Measurements from ENCODE around the gene SIRPD.
A peak's percentile ranks its signal among the peaks of the same experiment; 100 is the strongest.
"Not testable (repeated sequence)": the region's sequence is repeated elsewhere in the genome, so short reads cannot be mapped to it uniquely, and the experiment has no call there.

SIRPD gene

DNA sequence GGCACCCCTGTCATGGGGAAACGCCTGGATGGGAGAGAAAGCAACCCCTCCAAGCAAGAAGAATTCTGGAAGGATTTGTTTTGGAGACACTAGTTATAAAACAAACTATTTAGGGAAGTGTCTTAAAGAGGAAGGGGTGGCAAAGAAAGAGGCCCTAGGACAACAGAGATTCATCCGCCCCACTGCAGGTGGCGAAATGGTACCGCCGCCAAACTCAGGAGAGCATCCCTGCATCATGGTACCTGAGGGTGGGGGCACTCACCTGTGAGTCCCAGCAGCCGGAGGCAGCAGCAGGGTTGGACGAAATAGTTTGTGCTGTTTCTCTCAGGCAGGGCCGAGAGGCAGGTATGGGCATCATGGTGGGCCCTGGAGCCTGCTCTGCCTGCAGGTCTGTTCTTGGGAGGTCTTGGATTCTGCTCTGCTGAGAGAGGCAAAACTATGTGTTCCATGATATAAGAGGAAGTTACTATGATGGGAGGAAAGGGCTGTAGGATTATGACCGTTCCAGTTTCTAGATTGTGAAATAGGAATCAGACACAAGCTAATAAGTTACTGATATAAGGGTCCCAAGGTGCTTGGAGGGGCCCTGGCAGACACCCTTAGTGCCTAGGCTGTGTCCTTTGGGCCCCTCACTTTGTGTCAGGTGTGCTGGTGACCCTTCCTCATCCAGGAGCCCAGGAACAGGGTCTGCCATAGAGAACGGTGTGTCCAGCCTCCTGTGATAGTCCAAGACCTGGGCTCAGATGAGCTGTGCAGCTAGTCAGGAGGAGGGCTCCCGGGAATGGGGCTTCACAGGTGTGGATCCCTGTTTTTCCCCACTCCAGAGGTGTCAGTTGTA is 20.4 kb downstream of the SIRPD start:
- DNase-seq: no peak

- DNase-seq: no peak
Observed at GRCh38 chr20:1535420-1536175, 21.9 kb downstream of the SIRPD start.

DNA sequence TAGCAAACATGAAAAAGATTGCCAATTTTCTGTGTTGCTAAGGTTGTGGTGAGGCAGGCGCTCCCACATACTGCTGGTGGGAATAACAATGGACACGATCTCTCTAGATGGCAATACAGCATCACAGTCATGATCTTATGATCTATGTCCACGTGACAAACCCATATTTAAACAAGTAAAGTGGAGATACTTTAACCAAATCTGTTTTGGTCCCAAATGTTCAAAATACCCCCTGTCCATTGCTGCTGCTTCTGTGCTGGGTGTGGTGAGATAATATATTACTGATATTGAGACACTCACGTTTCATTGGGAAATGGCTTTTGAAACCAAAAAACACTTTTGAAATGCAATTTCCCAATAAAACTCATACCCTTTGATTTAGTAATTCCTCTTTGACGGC is 23.0 kb downstream of the SIRPD start:
- no peak for DNase-seq

GRCh38 chr20:1533059-1533458 is 24.4 kb downstream of the SIRPD start:
- no peak for DNase-seq

GRCh38 chr20:1528811-1529210 is 28.7 kb downstream of the SIRPD start:
- no peak for DNase-seq

DNA sequence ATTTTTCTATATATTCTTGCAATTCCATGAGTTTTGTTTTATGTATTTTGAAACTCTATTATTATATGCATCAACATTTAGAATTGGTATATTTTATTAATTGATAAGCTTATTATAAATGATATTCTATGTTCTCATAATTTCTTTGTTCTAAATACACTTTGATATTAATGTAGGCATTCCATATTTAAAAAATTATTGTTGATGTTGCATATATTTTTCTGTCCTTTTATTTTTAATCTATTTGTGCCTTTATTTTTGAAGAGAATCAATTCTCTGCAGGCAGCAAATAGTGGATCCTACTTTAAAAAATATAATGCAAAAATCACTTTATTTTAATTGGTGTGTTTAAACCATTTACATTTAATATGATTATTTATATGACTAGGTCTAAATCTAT is 29.6 kb downstream of the SIRPD start:
- no peak for DNase-seq

- DNase-seq: no peak
Observed at GRCh38 chr20:1526896-1527295, 30.6 kb downstream of the SIRPD start.

- DNase-seq: no peak
Observed at GRCh38 chr20:1526310-1526709, 31.2 kb downstream of the SIRPD start.

DNA sequence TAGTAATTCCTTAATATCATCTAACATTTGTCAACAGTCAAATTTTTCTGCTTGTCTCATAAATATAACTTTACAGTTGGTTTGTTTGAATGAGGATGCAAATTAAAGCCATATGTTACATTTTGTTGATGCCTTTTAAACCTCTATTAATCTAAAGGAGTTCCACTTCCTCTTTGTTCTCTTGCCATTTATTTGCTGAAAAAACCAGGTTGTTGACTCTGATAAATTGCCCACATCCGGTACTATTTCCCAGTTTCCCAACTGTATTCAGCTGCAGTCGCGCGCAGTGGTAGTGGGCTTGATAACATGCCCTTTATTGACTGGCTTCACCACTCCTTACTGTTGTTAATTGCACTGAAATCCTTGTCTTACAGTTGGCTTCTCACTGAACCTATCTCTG is 33.5 kb downstream of the SIRPD start:
- no peak for DNase-seq

DNA sequence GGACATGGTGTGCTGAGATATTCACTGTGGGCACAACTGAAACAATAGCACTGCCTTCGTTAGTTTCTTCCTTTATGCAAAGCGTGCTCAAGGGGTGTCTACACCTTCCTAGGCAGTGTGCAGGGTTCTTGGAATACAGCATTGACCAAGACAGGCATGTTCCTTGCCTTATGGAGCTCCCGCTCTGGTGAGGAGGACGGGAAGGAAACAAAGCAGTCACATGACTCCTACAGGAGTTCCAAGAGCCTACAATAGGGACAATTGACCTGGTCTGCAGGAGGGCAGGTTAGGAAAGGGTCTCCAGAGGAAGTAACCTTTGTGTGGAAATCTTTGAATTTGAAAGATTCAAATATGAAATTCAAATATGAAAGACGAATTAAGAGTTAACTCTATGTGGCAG is 40.5 kb downstream of the SIRPD start:
- DNase-seq: no peak

DNA sequence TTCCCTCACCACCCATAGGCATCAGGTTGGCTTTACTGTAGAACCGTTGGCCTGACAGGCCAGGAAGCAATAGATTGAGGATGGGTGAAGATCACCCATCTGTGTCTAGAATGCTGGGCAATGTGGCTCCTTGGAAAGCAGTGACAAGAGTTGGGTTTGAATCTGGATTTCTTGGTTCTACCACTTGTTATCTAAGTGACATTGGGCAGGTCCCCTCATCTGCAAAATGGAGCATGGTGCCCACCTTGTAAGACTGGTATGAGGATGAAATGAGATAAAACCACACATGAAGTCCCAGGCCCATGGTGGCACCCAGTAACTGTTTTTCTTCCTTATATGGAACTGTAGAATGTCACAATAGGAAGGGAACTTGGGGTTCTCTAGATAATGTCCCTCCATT is 43.7 kb downstream of the SIRPD start:
- no peak for DNase-seq

- no peak for DNase-seq
Observed at GRCh38 chr20:1509237-1509636, 48.3 kb downstream of the SIRPD start.

DNA sequence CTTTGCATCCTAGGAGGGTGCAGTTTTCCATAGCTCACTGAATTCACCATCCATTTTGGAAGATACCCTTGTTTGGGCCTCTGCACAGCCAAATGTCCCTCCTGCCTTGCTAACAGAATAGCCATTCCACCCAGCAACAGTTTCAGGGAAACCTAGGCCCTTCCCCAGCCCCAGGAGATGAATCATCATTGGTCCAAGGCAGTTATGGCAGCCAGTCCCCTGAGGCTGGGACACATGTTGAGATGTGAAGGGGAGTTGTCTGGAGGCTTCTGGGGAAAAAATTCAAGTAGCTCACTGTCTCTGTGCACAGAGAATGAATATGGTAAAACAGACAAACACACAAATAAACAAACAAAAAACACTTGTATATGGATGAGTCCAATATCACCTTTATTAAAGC is 48.9 kb downstream of the SIRPD start:
- no peak for DNase-seq

GRCh38 chr20:1507276-1507675 is 50.2 kb downstream of the SIRPD start:
- no peak for DNase-seq

DNA sequence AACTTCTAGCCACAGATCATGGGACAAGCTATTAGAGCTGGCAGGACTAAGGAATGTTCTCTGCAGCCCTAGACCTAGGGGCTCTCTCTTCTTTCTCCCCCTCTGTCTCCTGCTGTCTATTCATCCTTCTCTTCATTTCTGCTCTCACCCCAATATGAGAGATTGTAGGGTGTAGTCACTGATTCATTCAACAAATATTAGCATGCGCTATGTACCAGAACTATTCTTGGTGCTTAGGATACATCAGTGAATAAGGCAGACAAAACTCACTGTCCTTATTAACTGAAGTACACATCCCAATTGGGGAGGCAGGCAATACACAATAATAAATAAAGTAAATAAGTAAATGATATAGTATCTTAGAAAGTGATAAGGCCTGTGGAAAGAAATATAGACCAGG is 51.6 kb downstream of the SIRPD start:
- DNase-seq: no peak

- DNase-seq: no peak
Observed at GRCh38 chr20:1505361-1505760, 52.1 kb downstream of the SIRPD start.

- DNase-seq: peak; percentile 52
Observed at GRCh38 chr20:1503564-1504227, 53.8 kb downstream of the SIRPD start.

DNA sequence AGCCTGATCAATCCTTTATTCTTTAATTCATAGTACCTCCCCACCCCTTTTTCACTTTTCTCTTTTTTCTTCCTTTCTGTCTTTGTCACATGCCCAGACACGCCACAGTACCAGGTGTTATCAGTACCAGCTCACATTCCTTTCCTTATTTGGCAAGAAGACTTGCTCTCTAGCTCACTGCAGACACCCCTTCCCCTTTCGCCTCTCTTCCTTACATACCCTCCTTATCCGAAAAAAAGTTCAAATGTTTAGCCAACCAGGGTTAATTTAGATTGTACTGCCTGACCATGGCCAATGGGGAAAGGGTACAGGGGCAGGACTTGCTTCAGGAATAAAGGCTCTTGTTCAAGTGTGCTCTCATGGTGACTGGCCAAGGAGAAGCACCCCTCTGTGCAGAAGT is 57.0 kb downstream of the SIRPD start:
- no peak for DNase-seq

- DNase-seq: no peak
Observed at GRCh38 chr20:1499528-1500420, 57.7 kb downstream of the SIRPD start.

DNA sequence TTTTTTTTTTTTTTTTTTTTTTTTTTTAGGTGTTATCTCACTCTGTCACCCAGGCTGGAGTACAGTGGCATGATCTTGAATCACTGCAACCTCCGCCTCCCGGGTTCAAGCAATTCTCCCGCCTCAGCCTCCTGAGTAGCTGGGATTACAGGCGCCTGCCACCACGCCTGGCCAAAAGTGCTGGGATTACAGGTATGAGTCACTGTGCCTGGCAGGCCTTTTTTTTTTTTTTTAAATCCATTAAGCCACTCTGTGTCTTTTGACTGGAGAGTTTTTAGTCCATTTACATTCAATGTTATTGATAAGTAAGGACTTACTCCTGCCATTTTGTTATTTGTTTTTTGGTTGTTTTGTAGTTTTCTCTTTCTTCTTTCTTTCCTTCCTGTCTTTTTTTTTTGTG is 60.1 kb downstream of the SIRPD start:
- not testable (repeated sequence) for DNase-seq

GRCh38 chr20:1496930-1497329 is 60.6 kb downstream of the SIRPD start:
- no peak for DNase-seq

DNA sequence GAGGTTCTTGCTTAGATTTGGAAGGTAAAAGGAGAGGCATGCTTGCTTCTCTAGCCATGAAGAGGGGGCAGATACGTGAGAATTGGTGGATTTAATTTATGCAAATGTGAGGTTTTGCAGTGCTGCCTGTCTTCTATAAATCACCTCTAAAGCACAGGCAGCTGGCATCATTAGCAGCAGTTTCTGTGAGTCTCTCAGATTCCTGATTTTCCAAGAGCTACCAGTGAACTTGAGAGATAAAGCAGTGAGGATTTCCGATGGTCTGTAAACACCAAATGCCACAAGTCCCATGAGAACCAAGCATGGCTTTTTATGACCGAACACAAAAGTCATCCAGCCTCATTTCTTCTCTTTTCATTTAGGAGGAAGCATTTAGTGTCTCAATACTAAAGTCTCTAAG is 63.1 kb downstream of the SIRPD start:
- DNase-seq: no peak

DNA sequence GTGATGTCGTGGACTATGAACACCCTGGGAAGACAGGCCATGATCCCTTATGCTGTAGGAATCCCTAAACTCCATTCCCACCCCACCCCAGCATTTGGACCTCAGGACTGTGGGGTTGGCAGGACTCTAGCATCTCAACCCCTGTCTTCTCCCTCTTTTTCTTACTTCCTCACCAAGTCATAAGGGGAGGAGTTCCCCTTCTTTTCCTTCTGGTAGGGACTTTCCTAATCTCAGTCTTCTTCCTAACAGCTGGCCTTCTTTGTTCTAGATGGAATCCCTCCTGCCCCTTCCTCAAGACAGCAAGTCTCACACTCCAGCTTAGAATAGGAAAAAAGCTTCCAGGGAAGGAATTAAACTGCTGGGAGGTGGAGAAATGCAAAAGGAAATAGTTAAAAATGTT is 64.0 kb downstream of the SIRPD start:
- DNase-seq: no peak
